GM12892 (cell line): ENCODE data around the gene CCDC80.

ENCODE experiments used
- POLR2A ChIP-seq: IDR thresholded peaks from 2 replicates; pipeline ENCODE4 v1.6.1; 2011; ENCODE audit warnings: low read depth, low read length, control low read depth
- POLR2AphosphoS5 ChIP-seq: IDR thresholded peaks from 2 replicates; pipeline ENCODE4 v1.6.1; 2011; ENCODE audit warnings: low read depth, low read length, control low read depth
- TAF1 ChIP-seq: IDR thresholded peaks from 2 replicates; pipeline ENCODE4 v1.6.1; 2011; ENCODE audit warnings: low read depth, mild to moderate bottlenecking, control low read depth, low read length, borderline replicate concordance

GRCh38 chr3:112583105-112583504 lies 57.8 kb downstream of the CCDC80 start:
- TF ChIP-seq TAF1 (no peak), POLR2A (no peak), POLR2AphosphoS5 (no peak)
